ENCODE measurements around the gene GFPT2. TPM values are rescaled to one million over a fixed set of nuclear protein-coding genes. Genes with fewer than 3 reads are reported as not detected.

GFPT2 gene
- polyA plus RNA-seq, 2 of the 4 experiments (the other 2 are of a cell fraction), result 24.4 to 38.0 TPM

DNA sequence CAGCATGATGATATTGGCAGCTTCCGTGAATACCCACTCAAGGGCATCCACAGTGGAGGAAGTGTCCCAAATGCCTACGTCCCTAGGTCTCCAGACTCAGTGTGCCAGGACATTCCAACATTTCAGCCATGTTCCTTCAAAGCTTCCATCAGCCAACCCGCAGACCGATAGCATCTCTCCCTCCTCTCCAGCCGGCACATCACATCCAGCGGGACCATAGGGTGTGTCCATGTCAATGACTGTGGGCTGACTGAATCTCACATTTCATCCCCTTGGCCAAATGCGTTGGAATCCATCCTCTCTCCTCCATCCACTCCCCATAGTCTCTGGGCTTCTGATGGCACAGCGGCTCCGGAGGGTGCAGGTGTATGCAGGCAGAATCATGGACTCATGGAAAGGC is 22.2 kb upstream of the GFPT2 start (continued):
- TF ChIP-seq, protein P1, sequence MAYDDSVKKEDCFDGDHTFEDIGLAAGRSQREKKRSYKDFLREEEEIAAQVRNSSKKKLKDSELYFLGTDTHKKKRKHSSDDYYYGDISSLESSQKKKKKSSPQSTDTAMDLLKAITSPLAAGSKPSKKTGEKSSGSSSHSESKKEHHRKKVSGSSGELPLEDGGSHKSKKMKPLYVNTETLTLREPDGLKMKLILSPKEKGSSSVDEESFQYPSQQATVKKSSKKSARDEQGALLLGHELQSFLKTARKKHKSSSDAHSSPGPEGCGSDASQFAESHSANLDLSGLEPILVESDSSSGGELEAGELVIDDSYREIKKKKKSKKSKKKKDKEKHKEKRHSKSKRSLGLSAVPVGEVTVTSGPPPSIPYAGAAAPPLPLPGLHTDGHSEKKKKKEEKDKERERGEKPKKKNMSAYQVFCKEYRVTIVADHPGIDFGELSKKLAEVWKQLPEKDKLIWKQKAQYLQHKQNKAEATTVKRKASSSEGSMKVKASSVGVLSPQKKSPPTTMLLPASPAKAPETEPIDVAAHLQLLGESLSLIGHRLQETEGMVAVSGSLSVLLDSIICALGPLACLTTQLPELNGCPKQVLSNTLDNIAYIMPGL (CRISPR knock-in tag; IDR thresholded peaks at IDR 0.05; ENCODE audit: borderline replicate concordance), result no peak
- no peak for TF ChIP-seq JUNB (IDR thresholded peaks at IDR 0.05)
- no peak for TF ChIP-seq RCOR1 (IDR thresholded peaks at IDR 0.05; ENCODE audit: low read depth, low read length)

- ChIA-PET CTCF (interaction anchor here (0.7 to 1.2 kb wide), 2 partner anchors 45 to 232 kb away, joined by 3 to 4 read pairs; no protein-coding TSS in a partner anchor), POLR2A (no interaction called here)
- Histone ChIP-seq H3K4me3 (no peak overlapping the region), H3K27ac (no peak overlapping the region), H3K9me3 (no peaks in the 10 kb centered on the region), H3K4me1 (no peaks in the 10 kb centered on the region), H3K4me2 (no peak overlapping the region)
- ATAC-seq (no peak), DNase-seq (ENCODE audit: low read depth in 1 of 2, low spot score in 1 of 2) (no peak), FAIRE-seq (no peak)
- no peak for TF ChIP-seq CBX8 (IDR thresholded peaks at IDR 0.05)
- WGBS (ENCODE audit: missing lambda C conversion rate), result 70% methylated on average over 3 of the region's 3 CpGs
These were observed 20.7 kb upstream of the GFPT2 start for GRCh38 chr5:180373870-180374269.

DNA sequence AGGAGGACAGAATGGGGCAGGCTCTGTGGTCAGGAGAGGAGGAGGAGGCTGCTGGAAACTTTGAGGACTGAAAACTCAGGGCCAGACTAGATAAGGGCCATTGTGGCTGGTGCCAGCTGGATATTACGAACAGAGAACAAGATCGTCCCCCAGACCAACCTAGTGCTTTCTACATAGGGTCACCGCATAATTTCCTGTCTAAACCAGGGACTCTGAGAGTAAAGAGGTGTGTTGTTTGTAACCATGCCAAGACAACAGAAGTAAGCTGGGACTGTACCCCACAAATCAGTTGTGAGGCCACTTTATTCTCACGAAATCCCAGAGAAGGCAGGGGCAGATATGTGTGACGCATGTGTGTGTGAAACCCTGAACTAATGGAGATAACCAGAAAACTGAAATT is 20.3 kb upstream of the GFPT2 start:
- TF ChIP-seq RNF2 (IDR thresholded peaks at IDR 0.05; ENCODE audit: borderline replicate concordance, low read depth) (no peak), MAZ (IDR thresholded peaks at IDR 0.05; ENCODE audit: borderline replicate concordance, low read depth, low read length) (no peak), HOXB5 (CRISPR knock-in tag; IDR thresholded peaks at IDR 0.05) (no peak), ELK1 (IDR thresholded peaks at IDR 0.05; ENCODE audit: low read depth, low read length) (no peak), ZNF302 (CRISPR knock-in tag; IDR thresholded peaks at IDR 0.05) (no peak), RCOR1 (IDR thresholded peaks at IDR 0.05; ENCODE audit: low read depth, low read length) (no peak)
- Histone ChIP-seq H3K4me3 (no peak overlapping the region), H3K4me1 (no peaks in the 10 kb centered on the region), H3K27ac (no peak overlapping the region), H3K9me3 (no peaks in the 10 kb centered on the region), H3K4me2 (no peak overlapping the region)
- no peak for DNase-seq (ENCODE audit: low read depth in 1 of 2, low spot score in 1 of 2)
- ChIA-PET POLR2A (no interaction called here), CTCF (interaction anchor here (0.7 to 1.2 kb wide), 2 partner anchors 45 to 233 kb away, joined by 3 to 4 read pairs; no protein-coding TSS in a partner anchor)
- whole genome bisulfite sequencing (ENCODE audit: missing lambda C conversion rate), result 82% methylated on average over 5 of the region's 5 CpGs
- no peak for FAIRE-seq
- no peak for ATAC-seq

GRCh38 chr5:180371949-180372348 is 18.8 kb upstream of the GFPT2 start:
- ChIA-PET POLR2A (no interaction called here), CTCF (interaction anchor here (0.8 to 1.7 kb wide), 7 partner anchors 10 to 99 kb away, joined by 3 to 6 read pairs (median 4); no protein-coding TSS in a partner anchor)
- no peak for FAIRE-seq
- Histone ChIP-seq H3K27ac (peak overlapping the region in 1 of 2 experiments; percentile 43; a peak in 1 of 6 replicates), H3K4me3 (no peak overlapping the region), H3K4me1 (no peaks in the 10 kb centered on the region), H3K9me3 (no peaks in the 10 kb centered on the region), H3K4me2 (no peak overlapping the region)
- no peak for DNase-seq (ENCODE audit: low read depth in 1 of 2, low spot score in 1 of 2)
- ATAC-seq, result no peak
- TF ChIP-seq MAZ (IDR thresholded peaks at IDR 0.05; ENCODE audit: borderline replicate concordance, low read depth, low read length), result no peak
- no peak for TF ChIP-seq RCOR1 (IDR thresholded peaks at IDR 0.05; ENCODE audit: low read depth, low read length)
- TF ChIP-seq RAD21 (conservative IDR thresholded peaks at IDR 0.05 in 1 of 2, IDR thresholded peaks at IDR 0.05 in 1 of 2), result no peak
- no peak for TF ChIP-seq JUN (IDR thresholded peaks at IDR 0.05)
- TF ChIP-seq RARB (CRISPR knock-in tag; IDR thresholded peaks at IDR 0.05), result no peak
- no peak for TF ChIP-seq CBX8 (IDR thresholded peaks at IDR 0.05)
- WGBS (ENCODE audit: missing lambda C conversion rate), result 83% methylated on average over 4 of the region's 5 CpGs

- Histone ChIP-seq H3K4me1 (no peaks in the 10 kb centered on the region), H3K27ac (no peak overlapping the region), H3K9me3 (no peaks in the 10 kb centered on the region), H3K4me3 (no peak overlapping the region), H3K4me2 (no peak overlapping the region)
- WGBS (ENCODE audit: missing lambda C conversion rate), result 92% methylated on average over 24 of the region's 24 CpGs
- ChIA-PET CTCF (interaction anchor here (0.8 to 1.7 kb wide), 8 partner anchors 11 to 100 kb away, joined by 3 to 6 read pairs (median 4); no protein-coding TSS in a partner anchor), POLR2A (no interaction called here)
- no peak for TF ChIP-seq FOSL2 (IDR thresholded peaks at IDR 0.05)
- TF ChIP-seq FOSL2 (CRISPR knock-in tag; IDR thresholded peaks at IDR 0.05), result no peak
- FAIRE-seq, result no peak
- DNase-seq (ENCODE audit: low read depth in 1 of 2, low spot score in 1 of 2), result no peak
- no peak; a peak in 1 of 6 replicates for ATAC-seq
These were observed 17.9 kb upstream of the GFPT2 start for GRCh38 chr5:180370861-180371641.
